Adipose tissue (tissue), 3 donors: ENCODE data around the gene FRAS1. TPM values are rescaled to one million over a fixed set of nuclear protein-coding genes. Genes with fewer than 3 reads are reported as not detected.
"Not testable (repeated sequence)": the region's sequence is repeated elsewhere in the genome, so short reads cannot be mapped to it uniquely, and the experiment has no call there.

Source experiments
- H3K27ac ChIP-seq: one replicate; pipeline ENCODE4 v1.5.1; 2013; ENCODE audit warnings: low read depth, low read length
- WGBS, 3 donors: extraction: QIAGEN DNeasy Blood & Tissue Kit; methylation state at CpG; one replicate each; pipeline ENCODE4 v1.1.7; 2013; 5-methylcytosine and 5-hydroxymethylcytosine counted together
- polyA plus RNA-seq, 3 donors: library from polyadenylated mRNA; stranded (reverse); fragments of 200-250 nt; gene quantifications; one replicate each; pipeline ENCODE4 v1.2.3, GENCODE V29; 2013
- donor health status: healthy with polysubstance abuse.
- donor health status: Bipolar disorder and iron deficiency.
- donor health status: healthy.

The FRAS1 gene
- 1 to 10 TPM in 1 of 3 donors, under 1 TPM in 2; 0.34 to 2.3 (median 0.48) TPM for polyA plus RNA-seq

- no peak within 1 kb of the TSS for H3K27ac ChIP-seq
- 0% methylated on average over 39 of the region's 39 CpGs for WGBS, 3 donors
Observed at GRCh38 chr4:78057135-78057599, at the start of gene FRAS1. FRAS1 (plus strand) TSS chr4:78057323; CDS start chr4:78058010, 687 bp downstream.

GRCh38 chr4:78011003-78011402 is 46.1 kb upstream of the FRAS1 start:
- 85 to 94% (median 90%) methylated on average over 5 of the region's 5 CpGs for WGBS, 3 donors
- not testable (repeated sequence) for H3K27ac ChIP-seq

GRCh38 chr4:78014889-78015886 is 41.9 kb upstream of the FRAS1 start:
- no peak overlapping the region for H3K27ac ChIP-seq
- 42 to 86% (median 82%) methylated on average over 10 of the region's 10 CpGs for WGBS, 3 donors

- WGBS, 3 donors = 78 to 94% (median 88%) methylated on average over 3 of the region's 3 CpGs
- no peak overlapping the region for H3K27ac ChIP-seq
Observed at GRCh38 chr4:78018271-78019049, 38.7 kb upstream of the FRAS1 start.

- no peak overlapping the region for H3K27ac ChIP-seq
Observed at GRCh38 chr4:78019414-78019813, 37.7 kb upstream of the FRAS1 start.

- WGBS, 3 donors = 88 to 94% (median 90%) methylated on average over 4 of the region's 4 CpGs
- no peak overlapping the region for H3K27ac ChIP-seq
Observed at GRCh38 chr4:78020677-78021076, 36.4 kb upstream of the FRAS1 start.

- 64 to 82% (median 79%) methylated on average over 2 of the region's 2 CpGs for WGBS, 3 donors
- H3K27ac ChIP-seq = no peak overlapping the region
Observed at GRCh38 chr4:78022517-78022916, 34.6 kb upstream of the FRAS1 start.

- H3K27ac ChIP-seq = no peak overlapping the region
- WGBS, 3 donors = 37 to 72% (median 60%) methylated on average over 1 of the region's 1 CpG
Observed at GRCh38 chr4:78024085-78024484, 33.0 kb upstream of the FRAS1 start.

- 94 to 96% (median 96%) methylated on average over 3 of the region's 3 CpGs for WGBS, 3 donors
- no peak overlapping the region for H3K27ac ChIP-seq
Observed at GRCh38 chr4:78024576-78025091, 32.5 kb upstream of the FRAS1 start.

GRCh38 chr4:78031417-78031950 is 25.6 kb upstream of the FRAS1 start:
- H3K27ac ChIP-seq = no peak overlapping the region
- 50 to 72% (median 59%) methylated on average over 5 of the region's 5 CpGs for WGBS, 3 donors

- no peak overlapping the region for H3K27ac ChIP-seq
Observed at GRCh38 chr4:78032446-78032845, 24.7 kb upstream of the FRAS1 start.

- WGBS, 3 donors = 65 to 83% (median 77%) methylated on average over 1 of the region's 1 CpG
Observed at GRCh38 chr4:78032929-78033328, 24.2 kb upstream of the FRAS1 start.

GRCh38 chr4:78033861-78034260 is 23.3 kb upstream of the FRAS1 start:
- H3K27ac ChIP-seq = no peak overlapping the region

More at GRCh38 chr4:78032929-78033328, 24.2 kb upstream of the FRAS1 start:
- no peak overlapping the region for H3K27ac ChIP-seq

- 79 to 92% (median 92%) methylated on average over 5 of the region's 5 CpGs for WGBS, 3 donors
Observed at GRCh38 chr4:78038704-78039103, 18.4 kb upstream of the FRAS1 start.

GRCh38 chr4:78039678-78040077 is 17.4 kb upstream of the FRAS1 start:
- no peak overlapping the region for H3K27ac ChIP-seq
- WGBS, 3 donors = 72 to 90% (median 84%) methylated on average over 1 of the region's 1 CpG

More at GRCh38 chr4:78038704-78039103, 18.4 kb upstream of the FRAS1 start:
- no peak overlapping the region for H3K27ac ChIP-seq

- no peak overlapping the region for H3K27ac ChIP-seq
- 69 to 94% (median 79%) methylated on average over 1 of the region's 1 CpG for WGBS, 3 donors
Observed at GRCh38 chr4:78040431-78040830, 16.7 kb upstream of the FRAS1 start.

- WGBS, 3 donors = 62 to 72% (median 62%) methylated on average over 3 of the region's 3 CpGs
- no peak overlapping the region for H3K27ac ChIP-seq
Observed at GRCh38 chr4:78047366-78047765, 9.8 kb upstream of the FRAS1 start.

- no peak overlapping the region for H3K27ac ChIP-seq
- WGBS, 3 donors = 1 to 6% (median 4%) methylated on average over 39 of the region's 39 CpGs
Observed at GRCh38 chr4:78056265-78057129, 626 bp upstream of the FRAS1 start.
